Chondrocyte (in vitro differentiated cells): ENCODE results near the gene MORN1. TPM values are rescaled to one million over a fixed set of nuclear protein-coding genes. Genes with fewer than 3 reads are reported as not detected.

Source experiments
- DNase-seq: peaks from one replicate; pipeline ENCODE4 v3.0.0; 2021; ENCODE audit warnings: mixed read lengths, low spot score
- H3K27ac Mint-ChIP-seq: one replicate; pipeline ENCODE4 v1.8.0; 2021; ENCODE audit warnings: mild to moderate bottlenecking, moderate library complexity, mixed read lengths; ENCODE audit not compliant: unreplicated experiment
- H3K27me3 Mint-ChIP-seq: 2 replicates; pipeline ENCODE4 v1.8.0; 2021; ENCODE audit warnings: low read depth, mixed read lengths
- H3K36me3 Mint-ChIP-seq: 2 replicates; pipeline ENCODE4 v1.8.0; 2021; ENCODE audit warnings: low read depth, mixed read lengths
- H3K4me1 Mint-ChIP-seq: 2 replicates; pipeline ENCODE4 v1.8.0; 2021; ENCODE audit warnings: low read depth, mild to moderate bottlenecking, mixed read lengths
- H3K4me3 Mint-ChIP-seq: one replicate; pipeline ENCODE4 v1.8.0; 2021; ENCODE audit warnings: mild to moderate bottlenecking, moderate library complexity, mixed read lengths; ENCODE audit not compliant: unreplicated experiment
- H3K9me3 Mint-ChIP-seq: 2 replicates; pipeline ENCODE4 v1.8.0; 2021; ENCODE audit warnings: low read depth, mixed read lengths
- total RNA-seq: library from RNA; stranded (reverse); gene quantifications from 3 replicates; pipeline ENCODE4 v1.2.1, GENCODE V29; 2021
- TF ChIP-seq, protein P1 (sequence below): fragments of 200-600 bp; sonication (generic); IDR thresholded peaks from 2 replicates; pipeline ENCODE4 v1.5.0; 2021; ENCODE audit warnings: antibody characterized with exemption, mild to moderate bottlenecking, moderate library complexity

MORN1 gene
- total RNA-seq, 1 donor from 2014 or later: 6.7 TPM

DNA sequence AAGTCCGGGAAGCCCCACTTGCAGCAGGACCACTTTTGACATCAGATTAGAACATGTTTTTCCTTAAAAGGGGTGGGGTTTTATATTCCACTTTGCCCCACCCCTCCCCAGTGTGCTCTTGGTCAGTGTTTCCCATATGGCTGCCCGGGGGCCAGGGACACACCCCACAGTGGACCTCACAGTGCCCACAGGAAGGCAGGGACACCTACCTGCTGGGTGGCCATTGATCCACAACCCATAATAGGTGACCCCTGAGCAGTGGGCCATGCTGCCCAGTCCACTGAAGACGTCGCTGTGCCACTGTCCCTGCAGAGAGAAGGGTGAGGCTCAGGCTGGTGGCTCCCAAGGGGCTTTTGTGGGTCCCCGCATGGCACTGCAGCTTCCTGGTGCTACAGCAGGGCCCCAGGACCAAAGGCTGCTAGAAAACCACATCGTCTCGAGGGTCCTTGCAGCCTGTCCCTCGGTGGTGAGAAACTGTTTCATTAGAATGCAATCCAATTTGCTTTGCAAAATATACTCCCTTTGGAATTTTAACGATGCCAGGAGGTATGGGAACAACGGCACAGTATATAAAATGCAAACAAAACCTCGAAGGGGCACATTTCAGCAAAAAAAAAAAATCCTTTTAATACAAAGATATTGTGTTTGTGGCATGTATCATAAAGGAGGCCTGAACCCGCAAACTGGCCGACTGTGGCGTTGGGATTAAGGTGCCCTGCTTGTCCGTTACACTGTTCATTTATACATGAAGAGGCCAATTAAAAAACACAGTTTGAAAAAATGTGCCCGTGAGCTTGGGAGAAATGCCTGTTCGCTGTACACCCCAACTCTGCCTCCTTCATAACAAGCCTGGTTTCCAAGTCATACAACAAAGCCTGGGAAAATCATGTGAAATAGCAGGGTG, 16.9 kb downstream of the MORN1 start:
- Mint-ChIP-seq H3K9me3 (no peaks in the 10 kb centered on the region), H3K4me1 (peaks cover 11% of the 10 kb centered on the region), H3K36me3 (peaks cover 1% of the 10 kb centered on the region), H3K27ac (no peak overlapping the region), H3K4me3 (no peak overlapping the region), H3K27me3 (no peaks in the 10 kb centered on the region)
- peak; percentile 70 for DNase-seq
- TF ChIP-seq, protein P1, sequence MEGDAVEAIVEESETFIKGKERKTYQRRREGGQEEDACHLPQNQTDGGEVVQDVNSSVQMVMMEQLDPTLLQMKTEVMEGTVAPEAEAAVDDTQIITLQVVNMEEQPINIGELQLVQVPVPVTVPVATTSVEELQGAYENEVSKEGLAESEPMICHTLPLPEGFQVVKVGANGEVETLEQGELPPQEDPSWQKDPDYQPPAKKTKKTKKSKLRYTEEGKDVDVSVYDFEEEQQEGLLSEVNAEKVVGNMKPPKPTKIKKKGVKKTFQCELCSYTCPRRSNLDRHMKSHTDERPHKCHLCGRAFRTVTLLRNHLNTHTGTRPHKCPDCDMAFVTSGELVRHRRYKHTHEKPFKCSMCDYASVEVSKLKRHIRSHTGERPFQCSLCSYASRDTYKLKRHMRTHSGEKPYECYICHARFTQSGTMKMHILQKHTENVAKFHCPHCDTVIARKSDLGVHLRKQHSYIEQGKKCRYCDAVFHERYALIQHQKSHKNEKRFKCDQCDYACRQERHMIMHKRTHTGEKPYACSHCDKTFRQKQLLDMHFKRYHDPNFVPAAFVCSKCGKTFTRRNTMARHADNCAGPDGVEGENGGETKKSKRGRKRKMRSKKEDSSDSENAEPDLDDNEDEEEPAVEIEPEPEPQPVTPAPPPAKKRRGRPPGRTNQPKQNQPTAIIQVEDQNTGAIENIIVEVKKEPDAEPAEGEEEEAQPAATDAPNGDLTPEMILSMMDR: no peak

- H3K27ac Mint-ChIP-seq: no peak overlapping the region
- no peak overlapping the region for H3K4me3 Mint-ChIP-seq
- TF ChIP-seq, protein P1: peak; percentile 50
- no peaks in the 10 kb centered on the region for H3K9me3 Mint-ChIP-seq
- DNase-seq: peak; percentile 91
- H3K36me3 Mint-ChIP-seq: peaks cover 1% of the 10 kb centered on the region
- peaks cover 11% of the 10 kb centered on the region for H3K4me1 Mint-ChIP-seq
- H3K27me3 Mint-ChIP-seq: no peaks in the 10 kb centered on the region
Measured at GRCh38 chr1:2373551-2374251, 17.7 kb downstream of the MORN1 start.

- peak; percentile 77 for DNase-seq
- Mint-ChIP-seq H3K27me3 (no peaks in the 10 kb centered on the region), H3K4me1 (peaks cover 11% of the 10 kb centered on the region), H3K36me3 (peaks cover 1% of the 10 kb centered on the region), H3K27ac (no peak overlapping the region), H3K4me3 (no peak overlapping the region), H3K9me3 (no peaks in the 10 kb centered on the region)
- TF ChIP-seq, protein P1: no peak
Measured at GRCh38 chr1:2372551-2373490, 18.5 kb downstream of the MORN1 start.

GRCh38 chr1:2368053-2368744, 23.2 kb downstream of the MORN1 start:
- no peak overlapping the region for H3K27ac Mint-ChIP-seq
- H3K27me3 Mint-ChIP-seq: no peaks in the 10 kb centered on the region
- no peak overlapping the region for H3K4me3 Mint-ChIP-seq
- peaks cover 6% of the 10 kb centered on the region for H3K9me3 Mint-ChIP-seq
- H3K36me3 Mint-ChIP-seq: peaks cover 7% of the 10 kb centered on the region
- TF ChIP-seq, protein P1: no peak
- peaks cover 10% of the 10 kb centered on the region for H3K4me1 Mint-ChIP-seq
- peak; percentile 21 for DNase-seq
